HCT116 (cell line): ENCODE measurements around the gene ARL6IP1. TPM values are rescaled to one million over a fixed set of nuclear protein-coding genes. Genes with fewer than 3 reads are reported as not detected.
"Not testable (repeated sequence)": the region's sequence is repeated elsewhere in the genome, so short reads cannot be mapped to it uniquely, and the experiment has no call there.

ENCODE experiments used
- ATAC-seq: fragments of 200-7000 bp; cut with Tn5 transposase; 2 replicates; pipeline ENCODE4 v1.9.1; 2020; ENCODE audit warnings: mild to moderate bottlenecking, moderate library complexity
- BruUV-seq: library from RNA; stranded (reverse); fragments of 400-500 nt; replicated peaks from 2 replicates; lab custom pipeline; 2021; lab: Mats Ljungman, UMichigan
- CTCF ChIA-PET: fragments of 300-600 bp; sonication (Branson Sonifier 250); formaldehyde crosslinking; loops from one replicate; lab custom pipeline; 2021; ENCODE audit warnings: antibody characterized with exemption; lab: Charles Lee
- POLR2A ChIA-PET: fragments of 300-600, 350-600 bp; sonication (Branson Sonifier 250); formaldehyde crosslinking; loops from one replicate; lab custom pipeline; 2021; ENCODE audit warnings: antibody characterized with exemption; lab: Charles Lee
- RAD21 ChIA-PET, 2 experiments: fragments of 300-600 bp; sonication (Branson Sonifier 250); formaldehyde crosslinking; loops; one replicate each; lab custom pipeline; 2023; ENCODE audit warnings: low total read pairs in 2 of 2; ENCODE audit not compliant: uncharacterized antibody in 2 of 2, unreplicated experiment in 2 of 2, low non-redundant PET in 1 of 2; lab: Charles Lee
- DNase-seq: peaks from one replicate; pipeline ENCODE4 v3.0.0-alpha.2; 2010; ENCODE audit warnings: low read depth, low spot score
- H2AFZ ChIP-seq: fragments of 200-600 bp; shearing (Covaris generic), sonication (generic); 2 replicates; pipeline ENCODE4 v1.6.1; 2017; ENCODE audit warnings: low read depth, mixed run types, mixed read lengths, antibody characterized with exemption, low read length; ENCODE audit not compliant: poor library complexity, severe bottlenecking
- H3K27ac ChIP-seq: 2 replicates; pipeline ENCODE4 v1.5.1; 2012; ENCODE audit warnings: low read depth, low read length
- H3K27me3 ChIP-seq: fragments of 200-600 bp; sonication (generic); 2 replicates; pipeline ENCODE4 v1.6.1; 2016; ENCODE audit warnings: mixed run types, low read length, mixed read lengths; ENCODE audit not compliant: insufficient read depth
- H3K36me3 ChIP-seq, 2 experiments: fragments of 200-500 bp in 1 of 2; fragments of 200-600 bp in 1 of 2; sonication (Bioruptor generic) in 1 of 2; sonication (generic) in 1 of 2; 2 replicates each; pipeline versions ENCODE4 v1.5.1 to v1.6.1; 2014 to 2016; ENCODE audit warnings: low read length in 2 of 2, inconsistent platforms in 1 of 2, mixed read lengths in 1 of 2, mixed run types in 1 of 2; ENCODE audit not compliant: insufficient read depth in 2 of 2, control insufficient read depth in 1 of 2
- H3K4me1 ChIP-seq, 2 experiments: fragments of 200-600 bp in 1 of 2; sonication (generic) in 1 of 2; 2 replicates each; pipeline versions ENCODE4 v1.5.1 to v1.6.1; 2012 to 2017; ENCODE audit warnings: low read length in 2 of 2, inconsistent platforms in 1 of 2, mild to moderate bottlenecking in 1 of 2, mixed read lengths in 1 of 2, mixed run types in 1 of 2, moderate library complexity in 1 of 2; ENCODE audit not compliant: insufficient read depth in 2 of 2, control insufficient read depth in 1 of 2
- H3K4me2 ChIP-seq: fragments of 200-600 bp; sonication (generic); 2 replicates; pipeline ENCODE4 v1.6.1; 2017; ENCODE audit warnings: mixed run types, low read length, mixed read lengths
- H3K4me3 ChIP-seq, 2 experiments: fragments of 200-600 bp in 1 of 2; sonication (generic) in 1 of 2; replicated peaks in 1 of 2; 2 replicates each; pipeline ENCODE4 v1.5.1; 2011 to 2016; ENCODE audit warnings: low read length in 2 of 2, control low read depth in 1 of 2, low read depth in 1 of 2, mild to moderate bottlenecking in 1 of 2, mixed read lengths in 1 of 2, mixed run types in 1 of 2
- H3K79me2 ChIP-seq: fragments of 200-600 bp; sonication (generic); 2 replicates; pipeline ENCODE4 v1.6.1; 2017; ENCODE audit warnings: mild to moderate bottlenecking, mixed run types, low read length, moderate library complexity, mixed read lengths; ENCODE audit not compliant: insufficient read depth
- H3K9ac ChIP-seq: fragments of 200-600 bp; sonication (generic); 2 replicates; pipeline ENCODE4 v1.6.1; 2016; ENCODE audit warnings: low read length, mixed read lengths
- H3K9me2 ChIP-seq: fragments of 200-600 bp; sonication (generic), shearing (Covaris generic); 2 replicates; pipeline ENCODE4 v1.6.1; 2017; ENCODE audit warnings: mixed run types, mild to moderate bottlenecking, moderate library complexity; ENCODE audit not compliant: insufficient read depth
- H3K9me3 ChIP-seq, 2 experiments: fragments of 200-500 bp in 1 of 2; fragments of 200-600 bp in 1 of 2; sonication (Bioruptor generic) in 1 of 2; sonication (generic) in 1 of 2; 2 replicates each; pipeline ENCODE4 v1.6.1; 2014 to 2017; ENCODE audit warnings: low read length in 2 of 2, mixed read lengths in 2 of 2, inconsistent platforms in 1 of 2, low read depth in 1 of 2, mild to moderate bottlenecking in 1 of 2, mixed run types in 1 of 2, moderate library complexity in 1 of 2; ENCODE audit not compliant: control insufficient read depth in 1 of 2, insufficient read depth in 1 of 2
- H4K20me1 ChIP-seq: fragments of 200-600 bp; sonication (generic), shearing (Covaris generic); 2 replicates; pipeline ENCODE4 v1.6.1; 2017; ENCODE audit warnings: mixed run types, mild to moderate bottlenecking, moderate library complexity; ENCODE audit not compliant: insufficient read depth
- RAD21 ChIP-seq: IDR thresholded peaks from 2 replicates; pipeline ENCODE4 v1.6.1; 2012; ENCODE audit warnings: low read depth, mild to moderate bottlenecking
- intact Hi-C: fragments of 100-400 bp; cut with micrococcal nuclease; formaldehyde crosslinking; loops from 2 replicates; pipeline ENCODE4 v1.10.0; 2022
- total RNA-seq: library from RNA; stranded (reverse); gene quantifications from one replicate; pipeline ENCODE4 v1.2.1, GENCODE V29; 2021; ENCODE audit not compliant: unreplicated experiment

ARL6IP1 gene
- total RNA-seq, 1 experiment from 2014 or later: 197 TPM

DNA sequence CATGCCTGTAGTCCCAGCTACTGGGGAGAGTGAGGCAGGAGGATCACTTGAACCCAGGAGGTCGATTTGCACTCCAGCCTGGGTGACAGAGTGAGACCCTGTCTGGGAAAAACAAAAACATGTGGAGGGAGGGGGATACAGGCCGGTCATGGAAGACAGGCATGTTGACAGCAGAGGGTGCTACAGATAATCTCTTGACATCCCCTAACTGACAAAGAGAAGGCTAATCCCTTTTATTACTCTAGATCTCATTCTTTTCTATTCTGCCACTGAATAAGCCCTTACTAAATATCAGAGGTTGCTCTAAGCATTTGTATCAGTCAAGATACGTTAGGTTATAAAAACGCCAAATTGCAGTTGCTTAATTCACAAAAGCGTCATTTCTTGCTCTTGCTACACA, 25.0 kb downstream of the ARL6IP1 start:
- H3K4me1 ChIP-seq, CTCF ChIA-PET, H3K79me2 ChIP-seq, BruUV-seq, intact Hi-C loops, H4K20me1 ChIP-seq, H3K27me3 ChIP-seq, DNase-seq, H3K9me3 ChIP-seq, H3K4me2 ChIP-seq, H3K9me2 ChIP-seq, POLR2A ChIA-PET, H3K9ac ChIP-seq, H3K4me3 ChIP-seq, ATAC-seq, H3K27ac ChIP-seq, RAD21 ChIA-PET, H2AFZ ChIP-seq, H3K36me3 ChIP-seq: not testable (repeated sequence)
- peak; percentile 11; the same call in 1 of the 2 replicates for TF ChIP-seq RAD21

DNA sequence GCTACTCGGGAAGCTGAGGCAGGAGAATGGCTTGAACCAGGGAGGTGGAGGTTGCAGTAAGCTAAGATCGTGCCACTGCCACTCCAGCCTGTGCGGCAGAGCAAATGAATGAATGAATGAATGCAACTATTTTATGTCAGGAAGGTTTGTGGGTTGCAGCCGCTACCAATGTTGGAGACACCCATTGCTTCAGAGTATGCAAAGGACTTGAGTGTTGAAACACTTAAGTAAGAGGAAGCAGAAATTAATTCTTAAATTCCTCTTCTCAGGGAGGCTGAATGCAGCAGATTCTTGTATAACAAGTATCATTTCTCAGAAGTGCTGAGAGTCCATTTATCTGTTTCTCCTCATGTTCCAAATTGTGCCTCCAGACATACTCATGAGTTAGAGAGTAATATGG, 26.7 kb downstream of the ARL6IP1 start:
- H3K9me2 ChIP-seq, BruUV-seq: not testable (repeated sequence)

DNA sequence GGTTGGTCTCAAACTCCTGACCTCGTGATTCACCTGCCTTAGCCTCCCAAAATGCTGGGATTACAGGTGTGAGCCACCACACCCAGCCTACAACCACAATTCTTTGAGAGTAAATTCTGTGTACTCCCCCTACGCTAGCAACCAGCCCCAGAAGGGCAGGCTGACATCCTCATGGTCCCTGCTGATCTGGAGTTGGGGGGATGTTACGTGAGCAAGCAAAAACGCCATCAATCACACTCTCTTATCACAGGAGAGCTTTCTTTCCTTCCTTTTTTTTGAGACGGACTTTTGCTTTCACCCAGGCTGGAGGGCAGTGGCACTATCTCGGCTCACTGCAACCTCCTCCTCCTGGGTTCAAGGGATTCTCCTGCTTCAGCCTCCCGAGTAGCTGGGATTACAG, 29.2 kb downstream of the ARL6IP1 start:
- H3K4me2 ChIP-seq, H4K20me1 ChIP-seq, H2AFZ ChIP-seq, H3K9me2 ChIP-seq, POLR2A ChIA-PET, H3K9ac ChIP-seq, H3K79me2 ChIP-seq, BruUV-seq, H3K9me3 ChIP-seq, H3K4me3 ChIP-seq, H3K27me3 ChIP-seq, intact Hi-C loops, DNase-seq, H3K27ac ChIP-seq, CTCF ChIA-PET, RAD21 ChIA-PET, H3K36me3 ChIP-seq, H3K4me1 ChIP-seq, ATAC-seq: not testable (repeated sequence)

More for the DNA sequence above, 26.7 kb downstream of the ARL6IP1 start:
- H3K27me3 ChIP-seq, DNase-seq, ATAC-seq, H3K4me2 ChIP-seq, H2AFZ ChIP-seq, H3K27ac ChIP-seq, H3K36me3 ChIP-seq, CTCF ChIA-PET, H3K4me3 ChIP-seq, H4K20me1 ChIP-seq, H3K9me3 ChIP-seq, RAD21 ChIA-PET, H3K9ac ChIP-seq, H3K4me1 ChIP-seq, H3K79me2 ChIP-seq, POLR2A ChIA-PET, intact Hi-C loops: not testable (repeated sequence)

DNA sequence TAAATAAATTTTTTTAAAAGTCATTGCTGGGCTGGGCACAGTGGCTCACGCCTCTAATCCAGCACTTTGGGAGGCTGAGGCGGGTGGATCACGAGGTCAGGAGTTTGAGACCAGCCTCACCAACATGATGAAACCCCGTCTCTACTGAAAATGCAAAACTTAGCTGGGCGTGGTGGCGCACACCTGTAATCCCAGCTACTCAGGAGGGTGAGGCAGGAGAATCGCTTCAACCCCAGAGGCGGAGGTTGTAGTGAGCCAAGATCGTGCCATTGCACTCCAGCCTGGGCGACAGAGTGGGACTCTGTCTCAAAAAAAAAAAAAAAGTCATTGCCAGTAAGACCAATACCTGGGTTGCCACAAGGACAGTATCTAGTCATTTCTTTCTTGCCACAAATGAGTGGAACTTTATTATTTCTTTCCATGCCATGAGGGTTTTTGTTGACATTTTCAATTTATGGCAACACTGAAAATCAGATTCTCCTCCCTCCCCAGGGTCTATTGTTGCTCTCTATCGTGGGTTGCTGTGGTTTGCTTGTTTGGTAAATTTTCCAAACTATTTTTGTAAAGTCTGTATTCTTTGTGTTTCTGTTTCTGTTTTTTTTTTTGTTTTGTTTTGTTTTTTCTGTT, 30.9 kb downstream of the ARL6IP1 start:
- CTCF ChIA-PET, H3K27me3 ChIP-seq, H3K79me2 ChIP-seq, ATAC-seq, DNase-seq, BruUV-seq, RAD21 ChIA-PET, H3K27ac ChIP-seq, H3K36me3 ChIP-seq, H3K4me2 ChIP-seq, H3K9me2 ChIP-seq, H3K9me3 ChIP-seq, H3K4me3 ChIP-seq, intact Hi-C loops, POLR2A ChIA-PET, H4K20me1 ChIP-seq, H2AFZ ChIP-seq, H3K9ac ChIP-seq, H3K4me1 ChIP-seq: not testable (repeated sequence)
